Measurements from ENCODE around the gene RELN.
"Not testable (repeated sequence)": the region's sequence is repeated elsewhere in the genome, so short reads cannot be mapped to it uniquely, and the experiment has no call there.

The RELN gene

DNA sequence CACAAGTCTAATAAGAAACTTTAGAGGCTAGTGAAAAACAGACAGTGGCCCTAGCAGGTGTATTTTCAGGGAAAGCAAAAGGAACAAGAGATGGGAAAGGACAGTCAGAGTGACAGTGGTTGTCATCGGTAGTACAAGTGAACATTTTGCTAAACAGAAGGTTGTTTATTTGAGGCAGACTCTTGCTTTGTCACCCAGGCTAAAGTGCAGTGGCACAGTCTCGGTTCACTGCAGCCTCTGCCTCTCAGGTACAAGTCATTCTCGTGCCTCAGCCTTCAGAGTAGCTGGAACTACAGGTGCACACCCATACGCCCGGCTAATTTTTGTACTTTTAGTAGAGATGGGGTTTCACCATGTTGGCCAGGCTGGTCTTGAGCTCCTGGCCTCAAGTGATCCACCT is 195.8 kb downstream of the RELN start:
- no peak for DNase-seq (ENCODE audit: low spot score)

DNA sequence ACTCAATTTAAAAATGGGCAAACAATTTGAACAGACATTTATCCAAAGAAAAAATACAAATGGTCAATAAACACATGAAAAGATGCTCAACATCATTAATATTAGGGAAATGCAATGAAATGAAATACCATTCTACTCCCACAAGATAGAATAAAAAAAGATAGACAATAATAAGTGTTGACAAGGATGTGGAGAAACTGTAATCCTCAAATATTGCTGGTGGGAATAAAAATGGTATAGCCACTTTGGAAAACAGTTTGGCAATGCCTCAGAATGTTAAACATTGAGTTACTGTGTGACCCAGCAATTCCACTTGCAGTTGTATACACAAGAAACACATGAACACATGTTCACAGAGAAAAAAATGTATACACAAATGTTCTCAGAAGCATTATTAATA is 197.6 kb downstream of the RELN start:
- no peak for DNase-seq (ENCODE audit: low spot score)

DNA sequence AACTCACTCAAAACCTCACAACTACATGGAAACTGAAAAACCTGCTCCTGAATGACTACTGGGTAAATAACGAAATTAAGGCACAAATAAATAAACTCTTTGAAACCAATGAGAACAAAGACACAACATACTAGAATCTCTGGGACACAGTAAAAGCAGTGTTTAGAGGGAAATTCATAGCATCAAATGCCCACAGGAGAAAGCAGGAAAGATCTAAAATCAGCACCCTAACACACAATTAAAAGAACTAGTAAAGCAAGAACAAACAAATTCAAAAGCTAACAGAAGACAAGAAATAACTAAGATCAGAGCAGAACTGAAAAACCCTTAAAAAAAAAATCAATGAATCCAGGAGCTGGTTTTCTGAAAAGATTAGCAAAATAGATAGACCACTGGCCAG is 202.4 kb downstream of the RELN start:
- DNase-seq (ENCODE audit: low spot score) = not testable (repeated sequence)

DNA sequence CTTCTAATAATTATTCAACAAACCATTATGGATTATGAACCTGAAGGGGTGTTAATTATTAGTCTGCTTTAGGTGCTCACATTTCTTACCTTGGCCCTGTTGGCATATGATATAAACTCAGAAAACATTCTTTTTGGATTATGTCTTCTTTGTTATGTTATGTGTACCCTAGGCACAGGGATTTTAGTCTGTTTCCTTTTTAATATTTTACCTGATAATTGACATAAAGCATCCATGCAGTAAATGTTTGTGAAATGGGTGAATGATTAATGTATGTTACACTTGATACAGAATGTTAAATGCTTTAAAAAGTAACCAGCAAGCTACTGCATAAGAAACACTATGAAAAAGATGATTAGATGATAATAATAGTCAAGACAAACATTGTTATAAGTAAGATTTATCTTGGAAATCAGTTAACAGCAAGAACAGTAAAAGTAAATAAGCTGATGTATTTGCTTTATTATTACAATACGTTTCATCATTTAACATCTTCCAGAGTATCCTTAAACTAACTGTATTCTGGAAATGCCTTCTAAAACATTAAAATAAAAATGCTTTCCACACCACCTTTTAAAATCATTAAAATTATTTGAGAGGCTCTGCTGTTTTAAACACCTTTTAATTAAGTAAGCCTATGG is 204.7 kb downstream of the RELN start:
- no peak for DNase-seq (ENCODE audit: low spot score)

DNA sequence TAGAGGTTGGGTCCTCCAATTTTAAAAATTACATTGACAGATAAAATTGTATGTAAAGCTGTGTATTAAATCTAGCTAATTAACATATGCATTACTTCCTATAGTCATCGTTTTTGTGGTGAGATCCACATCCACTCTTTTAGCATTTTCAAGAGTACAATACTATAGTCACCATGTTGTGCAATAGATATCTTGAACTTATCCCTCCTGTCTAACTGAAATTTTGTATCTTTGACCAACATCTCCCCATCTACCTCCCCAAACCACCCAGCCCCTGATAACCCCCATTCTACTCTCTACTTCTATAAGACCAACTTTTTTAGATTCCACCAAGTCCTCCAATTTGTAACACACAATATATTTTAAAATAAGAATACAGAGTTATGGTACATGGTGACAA is 208.0 kb downstream of the RELN start:
- DNase-seq (ENCODE audit: low spot score) = no peak

DNA sequence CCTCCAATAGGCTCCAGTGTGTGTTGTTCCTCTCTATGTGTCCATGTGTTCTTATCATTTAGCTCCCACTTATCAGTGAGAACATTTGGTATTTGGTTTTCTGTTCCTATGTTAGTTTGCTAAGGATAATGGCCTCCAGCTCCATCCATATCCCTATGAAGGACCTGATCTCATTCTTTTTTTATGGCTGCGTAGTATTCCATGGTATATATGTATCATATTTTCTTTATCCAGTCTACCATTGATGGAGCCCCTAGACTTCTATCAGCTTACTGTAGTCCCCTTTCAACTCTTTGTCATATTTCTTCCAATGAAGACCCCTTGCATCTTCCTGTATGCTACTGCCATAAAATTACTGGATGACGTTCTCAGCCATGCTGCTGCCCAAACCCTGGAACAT is 208.9 kb downstream of the RELN start:
- DNase-seq (ENCODE audit: low spot score) = not testable (repeated sequence)

DNA sequence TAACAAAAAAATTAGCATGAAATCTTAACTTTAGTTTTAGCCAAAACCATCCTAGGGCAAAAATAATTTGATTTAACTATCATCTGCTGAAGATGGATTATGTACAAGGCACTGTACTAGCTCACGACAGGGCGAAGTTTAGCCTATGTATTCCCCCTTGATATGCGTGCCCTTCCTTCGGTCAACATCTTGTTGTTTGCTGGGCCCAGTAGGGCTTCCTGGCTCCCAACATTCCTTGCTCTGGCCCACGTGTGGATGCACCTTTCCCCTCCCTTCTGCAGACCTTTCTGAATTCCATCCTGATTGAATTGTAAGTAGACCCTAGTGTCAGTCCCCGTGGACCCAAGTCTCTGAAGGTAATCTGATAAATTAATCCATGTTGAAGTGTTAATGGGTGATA is 212.0 kb downstream of the RELN start:
- no peak for DNase-seq (ENCODE audit: low spot score)

DNA sequence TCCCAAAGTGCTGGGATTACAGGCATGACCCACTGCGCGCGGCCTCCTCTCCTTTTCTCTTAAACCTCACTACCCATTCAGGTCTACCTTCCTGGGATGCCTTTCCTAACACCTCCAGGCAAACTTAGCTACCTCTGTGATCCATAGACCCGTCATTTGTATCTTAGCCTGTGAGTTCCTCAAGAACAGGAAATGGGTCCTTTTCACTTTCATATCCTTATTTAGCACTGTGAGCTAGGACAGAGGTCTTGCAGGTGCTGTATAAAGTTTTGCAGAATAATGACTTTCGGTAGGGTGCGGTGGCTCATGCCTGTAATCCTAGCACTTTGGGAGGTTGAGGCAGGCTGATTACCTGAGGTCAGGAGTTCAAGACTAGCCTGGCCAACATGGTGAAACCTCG is 215.7 kb downstream of the RELN start:
- no peak for DNase-seq (ENCODE audit: low spot score)

DNA sequence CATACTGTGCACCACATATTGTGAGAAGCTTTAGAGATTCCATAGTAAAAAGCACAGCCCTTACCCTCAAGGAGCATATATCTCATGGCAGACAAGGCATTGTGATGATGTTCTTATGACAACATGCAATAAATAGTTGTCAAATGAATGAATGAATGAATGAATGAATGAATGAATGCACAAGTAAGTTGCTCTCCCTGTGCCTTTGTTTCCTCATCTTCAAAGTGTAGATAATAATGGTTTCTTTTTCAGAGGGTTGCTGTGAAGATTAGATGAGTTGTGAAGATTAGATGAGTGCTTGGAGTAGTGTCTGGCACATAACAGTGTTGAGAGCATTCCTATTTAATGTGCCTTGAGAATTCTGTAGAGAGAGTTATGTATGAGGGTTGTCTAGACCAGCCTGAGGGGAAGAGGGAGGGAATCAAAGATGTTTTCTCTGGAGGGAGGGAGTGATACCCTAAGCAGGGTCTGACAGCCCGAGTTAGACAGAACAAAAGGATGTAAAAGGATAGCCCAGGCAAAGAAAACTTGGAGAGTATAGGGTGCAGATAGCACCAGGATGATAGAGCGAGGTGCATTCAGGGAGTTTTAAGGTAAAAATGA is 217.2 kb downstream of the RELN start:
- DNase-seq (ENCODE audit: low spot score) = peak; percentile 19

DNA sequence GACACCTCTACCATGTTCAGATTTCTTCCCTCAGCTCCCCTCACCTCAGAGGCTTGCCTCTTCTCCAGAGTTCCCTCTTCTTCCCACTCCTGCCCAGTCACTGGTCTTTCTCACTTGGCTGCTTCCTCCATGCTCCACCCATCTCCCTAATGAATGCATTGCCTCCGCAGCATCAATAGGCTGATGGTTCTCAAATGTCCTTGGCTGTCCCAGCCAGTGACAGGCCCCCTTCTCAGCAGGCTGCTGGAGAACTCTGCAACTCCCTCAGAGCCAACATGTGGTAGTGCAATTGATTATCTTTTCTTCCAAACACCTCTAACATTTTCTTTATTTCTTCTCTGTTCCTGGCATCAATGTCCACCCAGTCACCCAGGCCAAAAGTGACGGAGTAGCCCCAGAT is 218.2 kb downstream of the RELN start:
- DNase-seq (ENCODE audit: low spot score) = peak; percentile 13

DNA sequence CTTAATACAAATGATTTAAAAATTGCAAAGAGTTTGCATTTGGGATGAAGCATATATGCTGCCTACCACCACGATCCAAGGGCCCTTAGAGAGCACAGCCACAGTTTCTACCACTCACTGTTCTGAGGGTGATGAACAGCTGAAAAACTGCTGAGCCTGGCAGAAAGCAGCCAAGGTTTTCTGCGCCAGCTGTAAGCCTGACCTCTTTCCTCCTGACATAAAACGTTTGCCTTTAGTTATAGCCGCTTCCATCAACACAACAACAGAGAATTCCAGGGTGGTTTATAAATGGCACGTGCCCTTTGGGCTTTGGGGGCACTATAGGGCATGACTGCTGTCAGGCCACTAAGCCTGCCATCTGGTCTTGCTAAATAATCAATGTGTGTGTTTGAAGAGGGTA is 222.8 kb downstream of the RELN start:
- no peak for DNase-seq (ENCODE audit: low spot score)

DNA sequence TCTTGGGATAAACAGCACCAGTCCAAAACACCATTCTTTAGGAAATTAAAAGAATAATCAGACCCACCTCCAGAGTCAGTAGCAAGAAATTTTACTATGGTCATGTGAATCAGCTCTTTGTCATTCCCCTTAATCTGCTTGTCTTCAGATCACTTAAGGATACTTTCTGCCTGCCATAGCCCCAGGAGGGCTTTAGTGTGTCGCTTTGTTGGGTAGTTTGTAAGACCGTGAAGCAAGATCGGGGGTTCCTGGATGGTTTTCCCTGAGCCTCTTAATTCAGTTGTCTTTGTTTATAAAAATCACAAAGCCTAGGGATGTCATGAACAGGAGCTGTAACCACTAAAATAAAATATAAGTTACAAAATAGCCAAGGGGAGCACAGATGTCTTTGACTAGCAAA is 223.6 kb downstream of the RELN start:
- no peak for DNase-seq (ENCODE audit: low spot score)

DNA sequence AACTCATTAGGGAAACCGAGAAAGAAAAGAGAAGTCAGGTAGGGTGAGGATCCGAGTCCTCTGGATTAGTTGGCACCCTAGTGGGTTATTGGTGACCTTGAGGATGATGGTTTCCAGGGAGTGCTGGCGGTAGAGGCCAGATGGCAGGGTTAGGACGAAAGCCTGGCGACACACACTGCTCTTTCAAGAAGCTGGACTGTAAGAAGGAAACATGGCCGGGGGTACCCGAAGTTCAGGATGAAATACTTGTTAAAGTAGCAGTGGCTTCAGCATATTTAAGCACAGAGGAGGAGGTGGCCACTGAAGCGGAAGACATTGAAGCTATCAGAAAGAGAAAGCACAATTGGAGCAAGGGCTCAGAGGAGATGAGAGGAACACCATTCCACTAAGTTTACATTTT is 224.6 kb downstream of the RELN start:
- no peak for DNase-seq (ENCODE audit: low spot score)

DNA sequence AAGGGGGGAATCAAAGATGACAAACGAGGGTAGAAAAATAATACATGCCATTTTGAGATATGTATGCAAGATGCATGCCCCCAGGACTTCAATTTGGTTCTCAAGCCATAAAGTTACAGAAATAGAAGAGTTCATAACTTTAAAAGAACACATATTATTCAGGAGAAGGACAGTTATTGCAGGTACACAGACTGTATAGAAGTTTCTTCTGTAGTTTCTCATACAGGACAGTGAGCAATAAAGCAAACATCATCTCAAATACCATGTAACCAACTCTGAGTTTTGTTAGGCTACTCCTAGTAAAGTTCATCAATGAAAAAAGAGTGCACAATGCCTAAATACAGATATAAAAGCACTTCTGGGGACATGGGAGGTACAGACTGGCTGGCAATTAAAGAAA is 226.6 kb downstream of the RELN start:
- DNase-seq (ENCODE audit: low spot score) = no peak

DNA sequence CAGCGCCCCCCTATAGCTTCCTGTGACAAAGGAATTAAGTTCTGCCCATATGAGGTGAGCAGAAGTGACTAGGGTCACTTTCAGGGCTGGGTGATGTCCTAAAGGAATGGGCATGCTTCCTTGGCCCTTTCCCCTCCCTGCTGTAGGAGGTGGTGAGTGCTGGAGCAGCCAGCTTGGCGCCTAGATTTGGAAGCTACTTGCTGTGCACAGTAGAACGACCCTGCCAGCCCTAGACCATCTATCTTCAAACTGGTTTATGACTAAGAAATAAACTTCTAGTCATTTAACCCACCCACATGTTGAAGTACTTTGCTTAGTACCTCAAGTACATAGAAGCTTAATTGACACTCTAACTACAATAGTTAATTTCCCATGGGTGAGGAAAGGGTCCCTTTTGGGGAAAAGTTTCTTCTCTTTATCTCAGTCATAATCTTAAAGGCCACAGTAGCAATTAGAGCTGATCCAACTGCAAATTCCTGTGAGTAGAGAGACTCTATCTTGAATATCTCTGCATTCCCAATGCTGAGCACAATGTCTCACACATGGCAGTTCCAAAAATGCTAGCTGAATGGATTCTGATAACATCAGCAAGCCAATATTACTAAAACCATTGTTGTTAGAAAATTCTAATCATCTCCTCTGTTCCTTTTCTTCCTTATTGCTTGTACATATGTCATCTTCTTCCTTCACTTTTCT is 227.2 kb downstream of the RELN start:
- DNase-seq (ENCODE audit: low spot score) = no peak

DNA sequence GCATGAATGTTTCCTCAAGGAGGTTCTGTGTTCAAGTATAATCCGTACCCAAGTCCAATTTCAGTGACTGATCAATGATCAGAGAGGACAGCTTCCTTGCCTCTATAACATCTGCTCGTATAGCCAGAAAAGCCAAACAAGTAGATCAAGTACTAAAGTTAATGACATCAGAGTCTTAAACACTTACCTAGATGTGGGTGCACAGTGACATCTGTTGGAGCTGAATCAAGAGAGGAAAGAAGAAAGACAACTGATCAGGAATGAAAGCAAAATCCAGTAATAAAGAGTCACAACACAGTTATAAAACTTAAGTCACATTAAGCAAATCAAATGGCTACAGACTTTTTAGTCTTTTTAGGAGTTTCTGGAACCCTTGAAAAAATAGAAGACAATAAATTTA is 236.5 kb downstream of the RELN start:
- DNase-seq (ENCODE audit: low spot score) = peak; percentile 5

DNA sequence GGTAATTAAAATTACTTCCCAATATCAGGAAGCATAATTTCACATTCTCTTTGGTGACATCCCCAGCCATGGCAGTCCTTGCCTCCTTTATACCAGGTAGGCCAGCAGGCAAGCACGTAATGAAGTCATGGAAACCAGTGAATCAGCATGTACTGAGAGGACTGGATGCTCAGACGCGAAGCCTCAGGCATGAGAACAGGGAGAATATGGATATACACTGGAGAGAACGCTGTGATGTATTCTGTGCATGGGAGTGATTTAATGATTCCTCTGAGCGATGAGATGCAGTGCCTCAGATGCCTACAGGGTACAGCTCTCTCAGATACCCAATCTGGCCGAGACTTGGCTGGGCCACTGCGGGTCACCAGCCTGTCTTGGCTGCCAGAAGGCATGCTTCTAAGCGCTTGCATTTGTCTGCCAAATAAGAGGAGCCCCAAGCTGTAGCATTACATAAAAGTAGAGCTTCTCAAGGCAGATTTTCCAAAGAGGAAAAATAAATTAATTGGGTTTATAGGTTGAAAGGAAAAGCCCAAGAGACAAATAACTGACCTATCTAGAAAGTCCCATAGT is 238.1 kb downstream of the RELN start:
- DNase-seq (ENCODE audit: low spot score) = no peak

DNA sequence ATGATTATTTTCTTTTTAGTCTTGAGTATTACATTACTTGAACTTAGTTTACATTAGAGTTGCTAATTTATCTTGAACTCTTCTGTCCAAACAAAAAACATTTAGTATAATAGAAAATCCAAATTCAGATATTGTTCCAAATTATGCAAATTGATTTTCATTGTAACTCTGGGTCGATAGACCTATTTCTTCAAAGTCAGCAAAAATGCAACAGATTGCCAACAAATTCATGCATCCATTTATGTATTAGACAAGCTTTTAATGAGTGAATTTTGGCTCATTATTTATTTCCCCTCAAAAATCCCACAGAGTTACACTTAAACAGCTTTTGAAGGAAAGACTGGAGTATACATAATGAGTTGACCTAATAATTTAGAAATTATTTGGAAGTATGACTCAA is 240.8 kb downstream of the RELN start:
- DNase-seq (ENCODE audit: low spot score) = no peak

DNA sequence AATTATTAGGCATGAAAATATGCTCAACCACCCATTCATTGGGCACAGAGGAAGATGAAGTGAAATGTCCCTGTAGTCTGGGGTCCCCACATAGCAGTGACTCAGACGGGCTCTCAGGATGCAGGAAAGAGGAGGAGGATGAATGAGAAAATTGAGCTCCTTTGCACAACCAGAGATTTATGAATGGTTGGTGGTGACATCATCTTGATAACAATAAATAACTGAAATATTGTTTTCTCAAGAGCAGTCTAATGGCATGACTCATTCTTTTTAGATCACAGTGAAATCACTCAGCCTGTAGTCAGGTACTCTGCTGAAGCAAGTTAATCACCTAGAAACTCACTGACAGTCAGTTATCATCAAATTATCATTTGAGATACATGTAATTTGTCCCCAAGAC is 254.1 kb downstream of the RELN start:
- DNase-seq (ENCODE audit: low spot score) = peak; percentile 51

DNA sequence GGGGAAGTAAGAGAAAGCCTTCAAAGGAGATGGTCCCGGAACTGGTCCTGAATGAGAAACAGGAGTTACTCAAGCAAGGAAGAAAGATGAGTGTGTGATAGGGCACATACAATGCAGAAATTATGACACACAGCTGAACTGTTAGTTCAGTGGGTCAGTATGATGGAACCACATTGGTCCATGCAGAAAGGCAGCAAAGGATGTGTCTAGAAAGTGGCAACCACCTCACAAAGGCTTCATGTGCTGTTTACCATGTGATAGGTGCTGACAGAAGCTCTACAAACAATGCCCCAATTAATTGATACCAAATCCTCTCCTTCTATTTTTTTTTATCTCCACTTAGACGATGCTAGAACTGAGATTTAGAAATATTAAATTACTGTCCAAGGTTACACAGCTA is 258.3 kb downstream of the RELN start:
- no peak for DNase-seq (ENCODE audit: low spot score)

DNA sequence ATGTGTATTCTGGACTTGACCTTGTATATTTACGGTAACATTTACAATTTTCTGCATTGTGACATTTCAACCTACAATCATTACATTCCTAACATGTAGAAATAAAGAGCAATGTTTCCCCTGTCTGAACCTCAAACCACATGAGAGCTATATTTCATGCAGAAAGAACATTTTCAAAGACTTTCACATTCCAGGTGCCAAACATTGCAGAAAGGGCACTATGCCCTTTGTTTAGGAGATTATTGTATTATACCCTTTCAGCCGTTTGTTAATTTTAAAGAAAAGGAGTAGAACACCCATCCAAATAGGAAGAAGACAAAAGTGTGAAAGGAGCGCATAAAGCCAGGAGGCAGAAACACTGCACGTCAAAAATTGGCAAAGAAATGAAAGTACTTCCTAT is 260.4 kb downstream of the RELN start:
- no peak for DNase-seq (ENCODE audit: low spot score)

DNA sequence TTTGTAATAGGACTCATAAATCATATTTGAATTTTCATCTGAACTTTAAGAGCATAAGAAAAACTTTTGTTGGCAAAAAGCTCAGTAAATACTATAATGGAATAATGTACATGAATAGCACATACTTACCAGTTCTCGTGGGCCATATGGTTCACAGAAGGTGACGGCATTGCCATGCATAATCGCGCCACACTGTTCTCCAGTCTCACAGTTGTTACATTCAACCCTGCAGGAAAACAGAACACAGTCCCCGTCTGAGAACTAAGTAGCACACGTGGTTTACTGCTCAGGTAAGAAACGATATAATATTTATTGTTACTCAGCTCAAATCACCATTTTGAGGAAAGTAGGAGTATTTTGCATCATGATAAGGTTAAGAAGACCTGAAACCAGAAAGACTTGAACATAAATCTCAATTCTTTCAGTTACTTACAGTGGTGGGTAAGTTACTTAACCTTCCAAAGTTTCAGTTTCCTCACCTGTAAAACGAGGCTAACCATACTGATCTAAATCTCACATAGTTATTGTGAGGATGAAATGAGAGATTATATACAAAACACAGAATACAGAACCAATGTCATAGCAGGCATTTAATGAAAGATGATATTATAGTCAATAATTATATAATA is 261.4 kb downstream of the RELN start:
- DNase-seq (ENCODE audit: low spot score) = no peak

DNA sequence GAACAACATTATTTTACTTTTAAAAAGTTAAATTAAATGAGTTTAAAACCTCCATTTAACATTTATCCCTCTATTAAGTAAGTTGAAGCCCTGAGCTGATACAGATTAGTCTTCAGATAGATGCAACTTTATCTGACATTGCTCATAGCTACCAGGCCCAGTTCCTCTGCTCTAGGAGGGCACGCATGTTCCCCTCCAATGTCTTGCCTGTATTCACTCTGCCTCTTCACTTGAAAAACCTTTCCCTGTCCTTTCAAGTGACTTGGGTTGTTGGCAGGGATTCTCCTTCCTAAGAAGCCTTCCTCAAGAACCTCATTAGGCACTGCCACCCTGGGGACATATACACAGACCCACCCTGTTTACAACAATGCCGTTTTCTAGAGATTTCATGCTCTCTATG is 270.4 kb downstream of the RELN start:
- DNase-seq (ENCODE audit: low spot score) = no peak

All from SK-N-DZ (cell line).